HEK293T (cell line): ENCODE measurements around the gene IGF1.
"Not testable (repeated sequence)": the region's sequence is repeated elsewhere in the genome, so short reads cannot be mapped to it uniquely, and the experiment has no call there.

ENCODE experiments used
- CTCF ChIA-PET: fragments of 350-600 bp; formaldehyde crosslinking; extraction: SDS; loops from one replicate; lab custom pipeline; 2021; ENCODE audit warnings: antibody characterized with exemption, inconsistent platforms; lab: Yijun Ruan, JAX
- POLR2A ChIA-PET: fragments of 350-600 bp; formaldehyde crosslinking; extraction: SDS; loops from one replicate; lab custom pipeline; 2020; ENCODE audit warnings: antibody characterized with exemption, inconsistent platforms; lab: Yijun Ruan, JAX
- DNase-seq: peaks from one replicate; pipeline ENCODE4 v3.0.0; 2012; ENCODE audit warnings: mixed read lengths; ENCODE audit errors: extremely low spot score
- ARNT ChIP-seq: fragments of 450-650 bp; IDR thresholded peaks from 2 replicates; pipeline ENCODE4 v1.6.1; 2017; ENCODE audit warnings: mild to moderate bottlenecking
- BHLHE40 ChIP-seq: fragments of 450-650 bp; IDR thresholded peaks from 2 replicates; pipeline ENCODE4 v1.6.1; 2016; ENCODE audit warnings: mild to moderate bottlenecking, moderate library complexity, borderline replicate concordance
- CTBP1 ChIP-seq: fragments of 450-650 bp; IDR thresholded peaks from 2 replicates; pipeline ENCODE4 v1.6.1; 2016; ENCODE audit warnings: borderline replicate concordance
- ELF4 ChIP-seq: fragments of 450-650 bp; IDR thresholded peaks from 2 replicates; pipeline ENCODE4 v1.6.1; 2017; ENCODE audit warnings: antibody characterized with exemption
- FOXA1 ChIP-seq: fragments of 450-650 bp; IDR thresholded peaks from 2 replicates; pipeline ENCODE4 v1.6.1; 2016; ENCODE audit warnings: mild to moderate bottlenecking
- FOXK2 ChIP-seq: fragments of 450-650 bp; IDR thresholded peaks from 2 replicates; pipeline ENCODE4 v1.6.1; 2016; ENCODE audit warnings: mild to moderate bottlenecking
- FOXM1 ChIP-seq: fragments of 450-650 bp; IDR thresholded peaks from 2 replicates; pipeline ENCODE4 v1.6.1; 2017; ENCODE audit warnings: mild to moderate bottlenecking, borderline replicate concordance
- HDGF ChIP-seq: fragments of 450-650 bp; IDR thresholded peaks from 2 replicates; pipeline ENCODE4 v1.6.1; 2017; ENCODE audit warnings: antibody characterized with exemption, borderline replicate concordance
- L3MBTL2 ChIP-seq: fragments of 450-650 bp; conservative IDR thresholded peaks from 2 replicates; pipeline ENCODE4 v1.6.1; 2016; ENCODE audit warnings: mild to moderate bottlenecking
- LEF1 ChIP-seq: fragments of 450-650 bp; IDR thresholded peaks from 2 replicates; pipeline ENCODE4 v1.6.1; 2017; ENCODE audit warnings: mild to moderate bottlenecking, borderline replicate concordance
- NFRKB ChIP-seq: fragments of 450-650 bp; IDR thresholded peaks from 2 replicates; pipeline ENCODE4 v1.6.1; 2016; ENCODE audit warnings: mild to moderate bottlenecking, moderate library complexity
- SP1 ChIP-seq: fragments of 450-650 bp; IDR thresholded peaks from 2 replicates; pipeline ENCODE4 v1.6.1; 2017
- SUZ12 ChIP-seq: fragments of 450-650 bp; IDR thresholded peaks from 2 replicates; pipeline ENCODE4 v1.6.1; 2016; ENCODE audit warnings: mild to moderate bottlenecking
- TARDBP ChIP-seq: fragments of 450-650 bp; IDR thresholded peaks from 2 replicates; pipeline ENCODE4 v1.6.1; 2016
- ZNF384 ChIP-seq: fragments of 450-650 bp; IDR thresholded peaks from 2 replicates; pipeline ENCODE4 v1.6.1; 2016
- TF ChIP-seq, protein P1 (sequence below): fragments of 450-650 bp; IDR thresholded peaks from 2 replicates; pipeline ENCODE4 v1.6.1; 2016

Gene IGF1

DNA sequence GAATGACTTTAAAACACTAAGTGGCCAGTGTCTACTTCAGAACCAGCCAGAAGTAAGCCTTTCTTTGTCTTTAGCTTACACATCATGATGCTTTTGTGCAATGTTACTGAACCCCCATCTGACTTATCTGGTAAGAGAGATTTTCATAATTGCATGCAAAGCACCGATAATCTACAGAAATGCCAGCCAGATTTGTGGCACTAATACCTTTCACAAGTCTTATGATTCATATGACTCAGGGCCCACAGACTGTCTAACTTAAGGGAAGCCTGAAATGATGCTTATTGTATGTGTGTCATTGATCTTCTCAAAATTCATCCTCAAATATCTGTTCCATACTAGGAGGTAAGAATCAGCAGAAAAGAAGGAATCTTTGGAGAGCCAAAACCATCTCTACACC, 18.0 kb downstream of the IGF1 start:
- no peak for DNase-seq
- ChIA-PET POLR2A (no interaction called here), CTCF (no interaction called here)
- TF ChIP-seq ELF4 (no peak), SP1 (no peak), TARDBP (no peak), NFRKB (no peak), BHLHE40 (no peak), ARNT (no peak), FOXA1 (no peak), ZNF384 (no peak)

DNA sequence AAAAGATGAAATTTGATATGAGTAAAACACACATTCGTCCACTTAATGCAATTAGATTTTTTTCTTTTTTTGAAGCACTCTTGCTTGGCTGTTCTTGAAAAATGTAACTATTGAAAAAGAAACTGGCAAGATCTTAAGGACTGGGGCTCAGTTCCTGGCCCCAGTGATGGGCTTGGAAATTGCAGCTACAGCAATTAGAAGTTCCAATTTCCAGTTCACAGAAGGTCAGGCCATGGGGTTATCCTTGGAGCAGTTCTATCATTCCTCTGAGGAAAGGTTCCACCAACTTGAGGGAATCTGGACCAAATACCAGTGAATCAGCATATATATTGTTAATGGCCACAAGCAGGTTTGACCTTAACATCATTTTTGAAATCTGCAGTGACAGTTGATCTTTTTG, 18.9 kb downstream of the IGF1 start:
- ChIA-PET CTCF (no interaction called here), POLR2A (no interaction called here)
- no peak for DNase-seq
- TF ChIP-seq NFRKB: no peak
- TF ChIP-seq SP1: no peak
- TF ChIP-seq, protein P1, sequence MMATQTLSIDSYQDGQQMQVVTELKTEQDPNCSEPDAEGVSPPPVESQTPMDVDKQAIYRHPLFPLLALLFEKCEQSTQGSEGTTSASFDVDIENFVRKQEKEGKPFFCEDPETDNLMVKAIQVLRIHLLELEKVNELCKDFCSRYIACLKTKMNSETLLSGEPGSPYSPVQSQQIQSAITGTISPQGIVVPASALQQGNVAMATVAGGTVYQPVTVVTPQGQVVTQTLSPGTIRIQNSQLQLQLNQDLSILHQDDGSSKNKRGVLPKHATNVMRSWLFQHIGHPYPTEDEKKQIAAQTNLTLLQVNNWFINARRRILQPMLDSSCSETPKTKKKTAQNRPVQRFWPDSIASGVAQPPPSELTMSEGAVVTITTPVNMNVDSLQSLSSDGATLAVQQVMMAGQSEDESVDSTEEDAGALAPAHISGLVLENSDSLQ: no peak
- no peak for TF ChIP-seq FOXA1
- no peak for TF ChIP-seq ELF4
- TF ChIP-seq SUZ12: no peak
- no peak for TF ChIP-seq HDGF
- TF ChIP-seq FOXK2: no peak
- TF ChIP-seq L3MBTL2: no peak
- TF ChIP-seq BHLHE40: no peak
- no peak for TF ChIP-seq ARNT
- TF ChIP-seq ZNF384: no peak
- TF ChIP-seq CTBP1: no peak
- no peak for TF ChIP-seq TARDBP
- TF ChIP-seq FOXM1: no peak
- TF ChIP-seq LEF1: no peak

DNA sequence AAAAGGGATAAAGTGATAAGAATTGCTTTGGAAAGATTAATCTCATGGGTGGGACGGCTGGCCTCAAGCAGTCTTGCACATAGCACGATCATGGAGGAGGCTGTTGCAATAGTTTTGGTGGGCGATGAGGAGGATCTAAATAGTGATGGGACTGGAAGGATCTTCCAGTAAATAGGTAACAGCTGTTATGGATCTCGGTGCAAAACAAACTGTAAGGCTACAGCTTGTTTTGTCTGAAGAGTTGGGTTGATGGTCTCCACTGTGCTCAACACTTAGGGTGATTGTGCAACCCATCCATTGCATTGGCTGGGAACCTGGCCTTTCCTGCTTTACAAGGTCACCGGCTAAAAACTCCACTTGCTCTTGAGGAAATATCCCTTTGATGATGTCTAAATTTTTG, 21.0 kb downstream of the IGF1 start:
- ChIA-PET CTCF (no interaction called here), POLR2A (no interaction called here)
- TF ChIP-seq FOXA1 (no peak), ELF4 (no peak), LEF1 (no peak), HDGF (no peak), SP1 (no peak), SUZ12 (no peak), NFRKB (no peak), FOXK2 (no peak), TARDBP (no peak), FOXM1 (no peak), BHLHE40 (no peak), ARNT (no peak), CTBP1 (no peak), L3MBTL2 (no peak), ZNF384 (no peak)
- TF ChIP-seq, protein P1: no peak
- DNase-seq: no peak

DNA sequence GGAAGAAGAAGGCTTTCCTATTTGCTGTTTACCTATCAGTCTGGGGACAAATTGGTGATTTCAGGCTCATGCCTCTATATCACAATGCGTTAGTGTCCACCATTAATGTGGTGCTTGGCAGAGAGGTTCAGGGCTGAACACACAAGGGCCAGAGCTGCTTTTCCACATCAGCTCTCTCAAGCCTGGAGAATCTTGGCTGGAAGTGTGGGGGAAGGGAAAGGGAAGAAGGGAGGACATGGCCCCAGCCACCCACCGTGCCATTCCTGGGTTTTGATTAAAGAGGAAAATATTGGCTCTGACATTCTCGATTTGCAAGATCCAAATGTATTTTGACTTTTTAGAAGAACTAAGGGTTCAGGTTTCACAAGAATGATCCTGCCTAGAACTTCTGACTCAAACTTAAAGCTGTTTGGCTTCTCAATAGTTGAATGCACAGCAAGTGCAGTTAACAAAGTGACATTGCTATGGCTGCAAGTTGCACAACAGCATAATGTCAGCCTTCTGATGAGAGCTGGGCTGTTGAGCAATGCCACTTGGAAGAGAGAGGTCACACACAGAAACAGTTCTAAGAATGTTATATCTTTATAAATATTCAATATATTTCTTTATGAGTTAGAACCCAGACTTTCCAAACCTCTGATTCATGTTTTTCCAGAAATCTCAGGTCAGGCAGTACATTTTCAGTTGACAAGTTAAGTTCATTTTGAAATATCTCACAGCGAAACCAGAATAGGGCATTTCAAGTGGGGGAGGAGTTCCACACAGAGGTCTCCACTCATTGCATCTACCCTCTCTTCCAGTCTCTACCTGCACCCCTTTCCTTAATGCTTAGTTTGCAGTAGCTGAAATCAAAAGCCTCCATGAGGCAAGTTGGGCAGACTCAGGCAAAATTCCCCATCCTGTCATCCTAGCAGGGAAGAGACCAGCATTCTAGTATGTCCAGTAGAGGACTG, 25.3 kb downstream of the IGF1 start:
- ChIA-PET CTCF (no interaction called here), POLR2A (no interaction called here)
- TF ChIP-seq SUZ12 (no peak), ELF4 (no peak), SP1 (no peak), BHLHE40 (no peak), ARNT (no peak), TARDBP (no peak), L3MBTL2 (no peak), HDGF (no peak)
- DNase-seq: no peak

DNA sequence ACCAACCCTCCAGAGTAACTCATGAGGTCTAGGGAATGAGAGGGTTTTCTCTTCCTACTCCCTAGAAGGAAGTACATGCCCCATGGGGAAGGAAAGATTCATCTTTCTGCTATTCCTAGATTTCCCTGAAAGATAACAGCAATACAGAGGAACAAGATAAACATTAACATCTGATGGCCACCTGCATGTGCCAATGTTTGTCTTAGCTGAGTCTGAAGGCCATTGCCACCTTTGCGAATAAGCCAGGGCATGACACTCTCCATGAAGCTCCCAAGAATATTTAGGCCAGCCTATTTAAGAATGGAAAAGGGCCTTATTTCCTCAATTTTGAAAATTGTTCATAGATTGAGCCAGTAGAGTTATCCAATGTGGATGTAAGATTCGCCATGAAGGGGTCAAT, 26.0 kb downstream of the IGF1 start:
- ChIA-PET CTCF (no interaction called here), POLR2A (no interaction called here)
- TF ChIP-seq ELF4: no peak
- no peak for TF ChIP-seq HDGF
- no peak for TF ChIP-seq TARDBP
- TF ChIP-seq BHLHE40: no peak
- TF ChIP-seq L3MBTL2: no peak
- no peak for TF ChIP-seq SUZ12
- no peak for TF ChIP-seq SP1
- TF ChIP-seq FOXA1: no peak
- TF ChIP-seq NFRKB: no peak
- TF ChIP-seq, protein P1: no peak
- no peak for TF ChIP-seq ARNT
- no peak for TF ChIP-seq FOXK2
- no peak for TF ChIP-seq LEF1
- no peak for TF ChIP-seq FOXM1
- no peak for TF ChIP-seq CTBP1
- TF ChIP-seq ZNF384: no peak
- DNase-seq: no peak

DNA sequence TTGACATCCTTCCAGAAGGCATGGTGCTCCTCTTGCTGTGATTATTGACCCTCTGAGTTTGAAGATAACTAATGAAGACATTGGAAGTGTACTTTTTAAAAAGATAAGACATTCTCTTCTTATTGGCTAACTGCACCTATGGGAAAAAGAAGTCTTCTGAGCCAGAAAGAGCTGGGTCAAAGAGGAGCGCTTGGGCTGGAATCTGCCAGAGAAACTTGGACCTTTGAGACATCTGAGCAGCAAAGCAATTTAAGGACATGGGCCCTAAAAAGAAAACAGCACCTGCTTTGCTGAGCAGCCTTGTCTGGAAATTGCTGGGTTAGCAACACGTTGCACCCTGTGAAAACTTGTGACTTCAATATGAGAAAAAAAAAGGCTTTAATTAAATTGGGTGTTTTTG, 27.8 kb downstream of the IGF1 start:
- DNase-seq: no peak
- ChIA-PET POLR2A (no interaction called here), CTCF (no interaction called here)
- TF ChIP-seq SP1 (no peak), FOXK2 (no peak), ELF4 (no peak), CTBP1 (no peak), LEF1 (no peak)

DNA sequence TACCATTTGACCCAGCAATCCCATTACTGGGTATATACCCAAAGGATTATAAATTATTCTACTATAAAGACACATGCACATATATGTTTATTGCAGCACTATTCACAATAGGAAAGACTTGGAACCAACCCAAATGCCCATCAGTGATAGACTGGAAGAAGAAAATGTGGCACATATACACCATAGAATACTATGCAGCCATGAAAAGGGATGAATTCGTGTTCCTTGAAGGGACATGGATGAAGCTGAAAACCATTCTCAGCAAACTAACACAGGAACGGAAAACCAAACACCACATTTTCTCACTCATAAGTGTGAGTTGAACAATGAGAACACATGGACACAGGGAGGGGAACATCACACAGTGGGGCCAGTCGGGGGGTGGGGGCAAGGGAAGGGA, 31.3 kb downstream of the IGF1 start:
- DNase-seq, CTCF ChIA-PET, POLR2A ChIA-PET: not testable (repeated sequence)

DNA sequence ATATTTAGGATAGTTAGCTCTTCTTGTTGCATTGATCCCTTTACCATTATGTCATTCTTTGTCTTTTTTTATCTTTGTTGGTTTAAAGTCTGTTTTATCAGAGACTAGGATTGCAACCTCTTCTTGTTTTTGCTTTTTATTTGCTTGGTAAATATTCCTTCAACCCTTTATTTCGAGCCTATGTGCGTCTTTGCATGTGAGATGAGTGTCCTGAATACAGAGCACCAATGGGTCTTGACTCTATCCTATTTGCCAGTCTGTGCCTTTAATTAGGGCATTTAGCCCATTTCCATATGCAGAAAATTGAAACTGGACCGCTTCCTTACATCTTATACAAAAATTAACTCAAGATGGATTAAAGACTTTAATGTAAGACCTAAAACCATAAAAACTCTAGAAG, 32.9 kb downstream of the IGF1 start:
- DNase-seq, CTCF ChIA-PET, POLR2A ChIA-PET: not testable (repeated sequence)
